Loucy (cell line): Measurements from ENCODE around the gene CREB3L2.

ENCODE experiments used
- EZH2phosphoT487 ChIP-seq: fragments of 200-600 bp; IDR thresholded peaks from 2 replicates; pipeline ENCODE4 v1.6.1; 2018; ENCODE audit warnings: antibody characterized with exemption, mild to moderate bottlenecking, moderate library complexity, borderline replicate concordance
- TF ChIP-seq, protein P1 (sequence below): fragments of 200-600 bp; sonication (generic); conservative IDR thresholded peaks from 2 replicates; pipeline ENCODE4 v1.5.1; 2014; ENCODE audit warnings: mild to moderate bottlenecking, antibody characterized with exemption, low read length

DNA sequence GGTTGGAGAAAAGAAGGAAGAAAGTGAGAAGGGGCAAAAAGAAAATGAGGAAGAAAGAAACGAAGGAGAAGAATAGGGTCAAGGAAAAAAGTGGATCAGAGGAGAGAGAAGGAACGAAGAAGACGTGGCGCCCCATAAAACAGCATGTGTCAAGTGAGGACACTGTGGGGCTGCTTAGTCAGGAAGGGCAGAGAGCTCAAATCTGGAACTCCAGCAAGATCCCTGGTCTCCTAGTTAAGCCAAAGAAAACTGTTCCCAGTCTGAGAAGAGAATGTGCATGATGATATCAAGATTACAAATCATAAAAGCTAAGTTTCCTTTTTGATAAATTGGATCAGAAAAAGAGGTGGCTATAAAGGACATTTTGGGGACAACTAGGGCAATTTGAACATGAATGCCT, 33.0 kb downstream of the CREB3L2 start:
- TF ChIP-seq, protein P1, sequence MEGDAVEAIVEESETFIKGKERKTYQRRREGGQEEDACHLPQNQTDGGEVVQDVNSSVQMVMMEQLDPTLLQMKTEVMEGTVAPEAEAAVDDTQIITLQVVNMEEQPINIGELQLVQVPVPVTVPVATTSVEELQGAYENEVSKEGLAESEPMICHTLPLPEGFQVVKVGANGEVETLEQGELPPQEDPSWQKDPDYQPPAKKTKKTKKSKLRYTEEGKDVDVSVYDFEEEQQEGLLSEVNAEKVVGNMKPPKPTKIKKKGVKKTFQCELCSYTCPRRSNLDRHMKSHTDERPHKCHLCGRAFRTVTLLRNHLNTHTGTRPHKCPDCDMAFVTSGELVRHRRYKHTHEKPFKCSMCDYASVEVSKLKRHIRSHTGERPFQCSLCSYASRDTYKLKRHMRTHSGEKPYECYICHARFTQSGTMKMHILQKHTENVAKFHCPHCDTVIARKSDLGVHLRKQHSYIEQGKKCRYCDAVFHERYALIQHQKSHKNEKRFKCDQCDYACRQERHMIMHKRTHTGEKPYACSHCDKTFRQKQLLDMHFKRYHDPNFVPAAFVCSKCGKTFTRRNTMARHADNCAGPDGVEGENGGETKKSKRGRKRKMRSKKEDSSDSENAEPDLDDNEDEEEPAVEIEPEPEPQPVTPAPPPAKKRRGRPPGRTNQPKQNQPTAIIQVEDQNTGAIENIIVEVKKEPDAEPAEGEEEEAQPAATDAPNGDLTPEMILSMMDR = no peak
- no peak for TF ChIP-seq EZH2phosphoT487
